Adrenal gland (tissue), 12 donors: ENCODE results near the gene GGN. TPM values are rescaled to one million over a fixed set of nuclear protein-coding genes. Genes with fewer than 3 reads are reported as not detected.
A peak's percentile ranks its signal among the peaks of the same experiment; 100 is the strongest.

ENCODE experiments used
- DNase-seq, 7 donors: peaks; one replicate each; pipeline ENCODE4 v3.0.0-alpha.2; 2019 to 2020
- H3K27ac ChIP-seq, 5 donors: fragments of 200-600 bp; sonication (generic) in 4 of 5; 1 replicate in 3 of 5; 2 replicates in 2 of 5; pipeline versions ENCODE4 v1.5.1 to v1.8.0; 2016 to 2020; ENCODE audit warnings: mild to moderate bottlenecking in 1 of 5
- H3K27me3 ChIP-seq: fragments of 200-600 bp; 2 replicates; pipeline ENCODE4 v1.8.0; 2021
- H3K36me3 ChIP-seq, 2 donors: fragments of 200-600 bp; replicated peaks in 1 of 2; 1 replicate in 1 of 2; 2 replicates in 1 of 2; pipeline versions ENCODE4 v1.5.1 to v1.8.0; 2018 to 2022
- H3K4me1 ChIP-seq, 2 donors: fragments of 200-600 bp; replicated peaks in 1 of 2; 1 replicate in 1 of 2; 2 replicates in 1 of 2; pipeline versions ENCODE4 v1.5.1 to v1.8.0; 2018 to 2021
- H3K4me3 ChIP-seq, 4 donors: fragments of 200-600 bp; sonication (generic) in 3 of 4; one replicate each; pipeline ENCODE4 v1.5.1; 2016 to 2018
- H3K9me3 ChIP-seq, 3 donors: fragments of 200-600 bp; sonication (generic) in 1 of 3; replicated peaks in 1 of 3; 1 replicate in 2 of 3; 2 replicates in 1 of 3; pipeline versions ENCODE4 v1.5.1 to v1.8.0; 2016 to 2021
- CTCF ChIP-seq, 6 experiments: fragments of 450-650 bp in 4 of 6; fragments of 200-600 bp in 2 of 6; sonication (generic) in 1 of 6; IDR thresholded peaks; 1 replicate in 5 of 6; 2 replicates in 1 of 6; pipeline versions ENCODE4 v1.5.1 to v1.8.0; 2016 to 2021; ENCODE audit warnings: antibody characterized with exemption in 6 of 6, mild to moderate bottlenecking in 2 of 6, moderate library complexity in 1 of 6
- POLR2A ChIP-seq, 2 donors: fragments of 450-650 bp; IDR thresholded peaks; one replicate each; pipeline ENCODE4 v1.6.1; 2017; ENCODE audit warnings: antibody characterized with exemption in 2 of 2, mild to moderate bottlenecking in 2 of 2, moderate library complexity in 1 of 2
- WGBS, 4 donors: extraction: QIAGEN DNeasy Blood & Tissue Kit in 2 of 4; methylation state at CpG; one replicate each; pipeline versions ENCODE4 v1.1.5 to v1.1.7; 2013 to 2017; 5-methylcytosine and 5-hydroxymethylcytosine counted together
- intact Hi-C, 2 donors: fragments of 100-400 bp; cut with DNase I; formaldehyde crosslinking; loops; one replicate each; pipeline versions ENCODE4 v1.14.1 to v1.15.0; 2022 to 2023
- polyA plus RNA-seq, 3 donors: library from polyadenylated mRNA; stranded (reverse); fragments of 200-250 nt in 2 of 3; fragments of 350-450 nt in 1 of 3; fragmentation: Illumina TruSeq in 1 of 3; extraction: RNeasy Lipid Tissue Mini Kit (QIAGEN cat#74804) in 1 of 3; gene quantifications; one replicate each; pipeline ENCODE4 v1.2.3, GENCODE V29; 2013 to 2014
- total RNA-seq, 9 donors: library from RNA; depleted of rRNA in 4 of 9; stranded (reverse); fragments of >200 nt in 4 of 9; fragments of 120-200 nt in 1 of 9; fragmentation: NEBNext Ultra II Directional in 1 of 9; extraction: Animal tissue kit (Norgen Biotek cat#: 25700) in 1 of 9; gene quantifications; one replicate each; pipeline versions ENCODE4 v1.1.0 to v1.2.4, GENCODE V29; 2013 to 2023
- donor health status: healthy with polysubstance abuse.
- donor health status: Bipolar disorder and iron deficiency.
- donor health status: DM: yes; HTN: yes; CAD: no.
- donor health status: DM: no; HTN: no; CAD: no.
- donor health status: DM: no; HTN: no; CAD: no.
- donor health status: DM: yes; HTN: yes; CAD: no.

GGN gene
- total and polyA plus RNA-seq, 12 donors: 0.57 to 1.6 (median 0.85) TPM; not detected in 4

DNA sequence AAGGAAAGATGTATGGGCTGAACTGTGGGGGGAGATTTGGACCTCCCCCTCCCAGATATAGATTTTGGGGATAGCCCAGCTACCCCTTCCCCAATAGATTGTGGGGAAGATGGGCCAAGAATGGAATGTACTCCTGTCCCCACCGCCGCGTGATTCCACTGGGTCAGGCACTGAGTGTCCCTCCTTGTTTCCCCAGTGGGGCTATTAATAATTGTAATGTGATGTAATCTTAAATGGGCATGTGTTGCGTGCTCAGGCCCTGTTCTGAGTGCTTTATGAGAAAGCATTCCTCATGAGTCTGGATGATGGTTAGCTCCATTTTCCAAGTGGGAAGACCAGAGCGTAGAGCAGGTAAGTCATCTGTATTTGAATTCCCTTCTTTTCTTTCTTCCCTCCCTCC, 12.1 kb downstream of the GGN start:
- WGBS, 4 donors: 58 to 78% (median 73%) methylated on average over 3 to 5 of the region's 5 CpGs
- TF ChIP-seq POLR2A (IDR thresholded peaks at IDR 0.05): no peak
- Histone ChIP-seq H3K9me3 (no peaks in the 10 kb centered on the region), H3K27me3 (no peaks in the 10 kb centered on the region), H3K4me1 (peaks cover 13 to 21% of the 10 kb centered on the region in 2 donors), H3K36me3 (peaks cover 0 to 24% of the 10 kb centered on the region in 2 donors), H3K27ac (no peak overlapping the region), H3K4me3 (peak overlapping the region in 2 of 4 donors; percentile 9 to 76)
- DNase-seq: no peak
- intact Hi-C loops: no loop called here

GRCh38 chr19:38375098-38375493, 12.7 kb downstream of the GGN start:
- peaks cover 0 to 20% of the 10 kb centered on the region in 2 donors for H3K36me3 ChIP-seq
- no peak for TF ChIP-seq CTCF (IDR thresholded peaks at IDR 0.05)
- TF ChIP-seq POLR2A (IDR thresholded peaks at IDR 0.05): no peak
- H3K27ac ChIP-seq: peak overlapping the region in 4 of 5 donors; percentile 75 to 95 (median 89)
- H3K27me3 ChIP-seq: no peaks in the 10 kb centered on the region
- peak overlapping the region; percentile 26 to 76 (median 67) for H3K4me3 ChIP-seq
- 1 to 4% (median 2%) methylated on average over 18 of the region's 18 CpGs for WGBS, 4 donors
- DNase-seq: no peak
- H3K4me1 ChIP-seq: peaks cover 13 to 21% of the 10 kb centered on the region in 2 donors
- intact Hi-C loops: no loop called here
- H3K9me3 ChIP-seq: no peaks in the 10 kb centered on the region

- intact Hi-C loops: loop anchor here in 1 of 2 donors (5.0 kb wide), 1 partner anchor 37 kb away; the partner anchor contains the start of gene CATSPERG
- Histone ChIP-seq H3K4me3 (peak within 1 kb of the TSS; percentile 26 to 76 (median 67)), H3K36me3 (peaks cover 0 to 16% of the 10 kb centered on the region in 2 donors), H3K27me3 (no peaks in the 10 kb centered on the region), H3K27ac (peak within 1 kb of the TSS in 4 of 5 donors; percentile 75 to 95 (median 89)), H3K9me3 (no peaks in the 10 kb centered on the region), H3K4me1 (peaks cover 13 to 21% of the 10 kb centered on the region in 2 donors)
- WGBS, 4 donors: 0% methylated on average over 19 to 65 of the region's 65 CpGs
- peak; percentile 98 to 100 (median 99) for DNase-seq
- TF ChIP-seq POLR2A (IDR thresholded peaks at IDR 0.05): peak; percentile 90 to 97
- TF ChIP-seq CTCF (IDR thresholded peaks at IDR 0.05): peak in 3 of 6 experiments; percentile 1 to 10 (median 4)
These were observed 13.3 kb downstream of the GGN start, which contains the start of gene PSMD8 for GRCh38 chr19:38374332-38375097. Gene PSMD8, plus strand, starts transcription at chr19:38374571. Its CDS starts 31 bp downstream, at chr19:38374602.

DNA sequence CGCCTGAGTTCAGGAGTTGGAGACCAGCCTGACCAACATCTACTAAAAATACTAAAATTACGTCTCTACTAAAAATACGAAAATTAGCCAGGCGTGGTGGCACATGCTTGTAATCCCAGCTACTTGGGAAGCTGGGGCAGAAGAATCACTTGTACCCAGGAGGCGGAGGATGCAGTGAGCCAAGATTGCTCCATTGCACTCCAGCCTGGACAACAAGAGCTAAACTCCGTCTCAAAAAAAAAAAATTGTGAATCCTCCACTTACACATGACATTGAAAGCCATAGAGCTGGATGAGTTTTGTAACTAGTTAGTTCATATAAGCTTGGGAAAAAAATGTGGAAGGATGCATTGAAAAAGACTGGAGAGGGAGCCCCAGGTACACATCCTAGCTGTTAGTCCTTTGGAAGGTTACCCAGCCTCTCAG, 13.9 kb downstream of the GGN start:
- Histone ChIP-seq H3K27ac (peak overlapping the region in 4 of 5 donors; percentile 72 to 95 (median 89)), H3K4me1 (peaks cover 13 to 21% of the 10 kb centered on the region in 2 donors), H3K9me3 (no peaks in the 10 kb centered on the region), H3K4me3 (peak overlapping the region in 1 of 4 donors; percentile 76), H3K27me3 (no peaks in the 10 kb centered on the region), H3K36me3 (peaks cover 0 to 10% of the 10 kb centered on the region in 2 donors)
- 58 to 69% (median 65%) methylated on average over 6 of the region's 6 CpGs for WGBS, 4 donors
- TF ChIP-seq POLR2A (IDR thresholded peaks at IDR 0.05): no peak
- no peak for TF ChIP-seq CTCF (IDR thresholded peaks at IDR 0.05)
- DNase-seq: no peak
- intact Hi-C loops: loop anchor here in 1 of 2 donors (5.0 kb wide), 1 partner anchor 37 kb away; the partner anchor contains the start of gene CATSPERG
